ENCODE results near the gene CHAD. TPM values are rescaled to one million over a fixed set of nuclear protein-coding genes. Genes with fewer than 3 reads are reported as not detected.

The CHAD gene, protein sequence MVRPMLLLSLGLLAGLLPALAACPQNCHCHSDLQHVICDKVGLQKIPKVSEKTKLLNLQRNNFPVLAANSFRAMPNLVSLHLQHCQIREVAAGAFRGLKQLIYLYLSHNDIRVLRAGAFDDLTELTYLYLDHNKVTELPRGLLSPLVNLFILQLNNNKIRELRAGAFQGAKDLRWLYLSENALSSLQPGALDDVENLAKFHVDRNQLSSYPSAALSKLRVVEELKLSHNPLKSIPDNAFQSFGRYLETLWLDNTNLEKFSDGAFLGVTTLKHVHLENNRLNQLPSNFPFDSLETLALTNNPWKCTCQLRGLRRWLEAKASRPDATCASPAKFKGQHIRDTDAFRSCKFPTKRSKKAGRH
- total RNA-seq = not detected

DNA sequence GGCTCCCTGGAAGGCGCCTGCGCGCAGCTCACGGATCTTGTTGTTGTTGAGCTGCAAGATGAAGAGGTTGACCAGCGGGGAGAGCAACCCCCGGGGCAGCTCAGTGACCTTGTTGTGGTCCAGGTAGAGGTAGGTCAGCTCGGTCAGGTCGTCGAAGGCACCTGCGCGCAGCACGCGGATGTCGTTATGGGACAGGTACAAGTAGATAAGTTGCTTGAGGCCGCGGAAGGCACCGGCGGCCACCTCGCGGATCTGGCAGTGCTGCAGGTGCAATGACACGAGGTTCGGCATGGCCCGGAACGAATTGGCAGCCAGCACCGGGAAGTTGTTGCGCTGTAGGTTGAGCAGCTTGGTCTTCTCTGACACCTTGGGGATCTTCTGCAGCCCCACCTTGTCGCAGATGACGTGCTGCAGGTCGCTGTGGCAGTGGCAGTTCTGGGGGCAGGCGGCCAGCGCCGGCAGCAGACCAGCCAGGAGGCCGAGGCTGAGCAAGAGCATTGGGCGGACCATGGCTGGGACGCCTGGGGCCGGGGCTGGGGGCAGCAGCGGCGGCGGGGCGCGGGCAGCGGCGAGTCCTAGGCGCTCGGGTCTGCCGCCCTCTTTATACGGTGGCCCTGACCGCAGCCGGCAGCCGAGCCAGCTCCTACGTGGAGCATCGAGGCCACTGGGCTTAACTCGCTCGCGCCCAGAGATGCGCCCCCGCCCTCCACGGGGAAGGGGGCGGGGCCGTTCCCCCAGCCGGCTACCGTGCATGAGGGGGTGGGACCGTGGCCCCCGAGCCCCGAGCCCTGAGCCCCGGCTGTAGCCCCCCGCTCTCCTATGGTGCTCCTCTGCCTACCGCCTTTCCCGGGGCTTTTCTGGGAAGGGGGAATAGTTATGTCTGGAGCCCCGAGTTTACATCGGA, at the start of gene CHAD:
Gene CHAD (minus strand): TSS at position 577 of the 904 bp plus-strand sequence. CDS start 67 bp downstream, at position 510.
- no peak for DNase-seq (ENCODE audit: low spot score)

GRCh38 chr17:50517504-50518383, 49.1 kb upstream of the CHAD start:
- DNase-seq (ENCODE audit: low spot score) = no peak

DNA sequence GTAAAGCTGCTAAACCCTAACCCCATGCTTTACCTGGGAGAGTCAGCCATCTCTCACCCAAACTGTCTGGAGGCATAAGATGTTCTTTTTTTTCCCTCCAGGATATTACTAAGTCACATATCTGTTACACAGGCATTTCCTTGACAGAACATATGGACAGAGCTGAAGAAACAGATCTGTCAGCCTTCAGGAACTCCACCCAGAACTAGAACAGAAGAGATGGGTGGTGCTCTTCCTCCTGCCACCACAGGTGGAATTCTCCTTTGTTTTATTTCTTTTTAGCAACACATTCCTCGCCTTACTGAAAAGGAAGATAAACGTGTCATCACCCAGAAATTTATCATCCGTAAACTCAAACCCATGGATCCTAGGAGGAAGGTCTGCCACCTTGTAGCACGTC, 48.3 kb upstream of the CHAD start:
- no peak for DNase-seq (ENCODE audit: low spot score)

GRCh38 chr17:50514936-50515702, 46.4 kb upstream of the CHAD start:
- DNase-seq (ENCODE audit: low spot score) = no peak

DNA sequence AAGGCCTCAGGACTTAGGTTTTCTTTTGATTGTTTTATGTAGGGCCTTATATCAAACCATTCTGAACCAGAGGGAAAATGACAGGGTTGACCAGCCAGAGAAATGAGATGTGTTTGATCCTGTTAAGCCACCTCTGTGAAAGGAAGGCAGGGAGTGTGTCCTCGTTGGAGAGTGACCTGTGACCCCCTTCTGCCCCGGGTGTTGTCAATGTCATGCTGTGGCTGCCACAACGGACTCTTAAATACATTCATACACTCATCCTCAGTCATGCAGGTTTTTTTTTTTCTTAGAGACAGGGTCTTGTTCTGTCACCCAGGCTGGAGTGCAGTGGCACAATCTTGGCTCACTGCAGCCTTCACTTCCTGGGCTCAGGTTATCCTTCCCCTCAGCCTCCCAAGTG, 45.7 kb upstream of the CHAD start:
- no peak for DNase-seq (ENCODE audit: low spot score)

DNA sequence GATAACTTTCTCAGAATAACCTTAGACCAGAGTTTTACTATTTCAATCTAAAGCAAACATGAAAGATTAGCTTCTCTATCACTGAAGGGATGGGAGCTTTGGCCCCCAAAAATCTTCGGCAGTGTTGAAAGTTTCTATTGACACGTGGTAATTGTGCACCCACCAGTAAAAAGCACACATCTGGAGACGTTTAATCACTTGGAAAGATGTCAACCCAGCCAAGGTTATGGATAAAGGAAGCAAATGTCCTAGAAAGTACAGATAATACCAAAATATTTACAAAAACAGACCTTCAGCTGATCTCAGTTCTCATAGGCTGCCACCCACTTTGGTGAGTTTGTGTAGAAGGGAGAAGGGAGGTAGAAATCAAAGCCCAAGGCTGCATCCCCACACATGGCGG, 44.8 kb upstream of the CHAD start:
- no peak for DNase-seq (ENCODE audit: low spot score)

- no peak for DNase-seq (ENCODE audit: low spot score)
Observed at GRCh38 chr17:50511058-50511457, 42.4 kb upstream of the CHAD start.

DNA sequence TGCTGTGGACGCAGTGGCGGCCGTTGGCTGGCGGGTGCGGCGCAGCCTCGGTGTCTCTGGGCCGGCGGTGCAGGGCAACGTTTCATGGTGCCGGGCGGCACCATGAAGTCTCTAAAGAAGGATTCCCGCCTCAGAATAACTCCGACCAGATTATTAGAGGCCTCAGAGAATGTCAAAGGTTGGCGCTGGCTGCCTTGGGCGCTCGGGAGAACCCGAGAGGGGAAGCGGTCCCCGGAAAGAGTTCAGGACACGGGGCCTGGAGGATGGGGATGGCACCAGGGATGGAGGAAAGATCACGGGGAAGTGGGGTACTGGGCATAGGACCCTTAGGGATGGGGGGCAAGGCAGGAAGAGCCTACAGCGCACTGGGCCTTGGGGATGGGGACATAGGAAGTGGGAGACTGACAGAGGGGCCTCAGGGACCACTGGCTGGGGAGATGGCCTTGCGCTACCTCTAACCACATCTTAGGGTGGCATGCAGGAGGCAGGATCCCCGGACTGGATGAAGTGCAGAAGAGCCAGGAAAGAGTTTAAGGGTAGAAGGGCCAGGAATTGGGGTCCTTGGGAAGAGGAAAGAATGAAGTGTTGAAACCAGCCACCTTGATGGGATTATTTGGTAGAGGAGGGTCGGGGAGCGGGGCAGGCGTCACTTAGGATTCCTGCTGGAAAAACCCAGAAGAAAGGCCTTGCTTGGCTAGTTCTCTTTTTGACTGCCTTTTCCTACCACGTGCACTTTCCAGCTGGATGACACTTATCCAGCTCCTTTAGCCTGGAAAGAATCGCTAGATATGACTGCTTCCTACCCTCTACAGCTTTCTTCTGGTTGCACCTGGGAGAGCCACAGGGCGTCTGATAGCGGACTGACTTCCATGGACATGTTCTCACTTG, 40.1 kb upstream of the CHAD start:
- DNase-seq (ENCODE audit: low spot score) = no peak

DNA sequence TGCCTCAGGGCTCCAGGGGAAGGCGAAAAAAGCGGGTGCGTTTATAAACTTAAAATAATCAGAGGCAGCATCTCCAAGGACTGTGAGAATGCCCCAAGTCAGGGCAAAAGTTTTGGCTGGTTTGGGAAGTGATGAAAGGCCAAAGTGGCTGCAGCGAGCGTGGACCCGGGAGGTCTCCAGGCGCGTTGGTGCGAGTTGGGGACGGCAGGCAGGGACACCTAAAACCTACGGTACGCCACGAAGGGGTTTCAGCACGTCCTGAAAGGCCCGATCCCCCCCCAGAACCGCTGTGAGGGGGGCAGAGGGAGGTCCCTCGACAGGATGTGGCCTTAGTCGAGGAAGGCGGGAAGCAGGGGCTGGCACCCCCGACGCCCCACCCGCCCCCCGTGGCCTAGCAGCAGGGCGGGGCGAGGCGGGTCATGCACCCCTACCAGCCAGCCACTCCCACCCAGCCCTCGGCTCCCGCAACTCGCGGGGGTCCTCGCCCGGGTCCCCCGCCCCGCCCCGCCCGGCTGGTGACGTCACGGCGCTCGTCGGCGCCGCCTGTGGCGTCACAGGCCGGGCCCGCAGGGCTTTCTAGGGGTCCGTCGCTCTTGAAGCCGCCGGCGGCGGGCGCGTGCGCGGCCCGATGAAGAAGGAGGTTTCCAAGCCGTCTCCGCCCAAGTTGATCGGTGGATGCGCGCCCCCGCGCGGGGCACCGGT, 39.3 kb upstream of the CHAD start, which contains the start of gene MYCBPAP:
Gene MYCBPAP (plus strand): TSS at position 569 of the 702 bp plus-strand sequence. CDS start 236 bp downstream, outside the sequence.
- DNase-seq (ENCODE audit: low spot score) = peak; percentile 80

DNA sequence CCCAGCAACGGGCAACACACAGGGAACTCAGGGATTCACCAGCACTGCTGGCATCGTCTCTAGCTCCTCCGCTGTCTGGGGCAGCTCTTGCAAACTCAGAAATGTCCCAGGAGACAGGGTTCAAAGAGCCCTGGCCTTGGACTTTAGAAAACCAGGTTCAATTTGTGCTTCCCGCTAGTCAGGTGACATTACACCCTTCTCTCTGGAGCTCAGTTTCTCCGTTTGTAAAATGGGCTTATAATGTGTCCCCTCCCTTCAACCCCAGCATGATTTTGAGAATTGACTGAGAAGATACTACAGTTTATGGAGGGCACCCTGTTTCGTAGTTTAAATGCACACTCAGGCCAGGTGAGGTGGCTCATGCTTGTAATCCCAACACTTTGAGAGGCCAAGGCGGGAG, 37.6 kb upstream of the CHAD start:
- no peak for DNase-seq (ENCODE audit: low spot score)

DNA sequence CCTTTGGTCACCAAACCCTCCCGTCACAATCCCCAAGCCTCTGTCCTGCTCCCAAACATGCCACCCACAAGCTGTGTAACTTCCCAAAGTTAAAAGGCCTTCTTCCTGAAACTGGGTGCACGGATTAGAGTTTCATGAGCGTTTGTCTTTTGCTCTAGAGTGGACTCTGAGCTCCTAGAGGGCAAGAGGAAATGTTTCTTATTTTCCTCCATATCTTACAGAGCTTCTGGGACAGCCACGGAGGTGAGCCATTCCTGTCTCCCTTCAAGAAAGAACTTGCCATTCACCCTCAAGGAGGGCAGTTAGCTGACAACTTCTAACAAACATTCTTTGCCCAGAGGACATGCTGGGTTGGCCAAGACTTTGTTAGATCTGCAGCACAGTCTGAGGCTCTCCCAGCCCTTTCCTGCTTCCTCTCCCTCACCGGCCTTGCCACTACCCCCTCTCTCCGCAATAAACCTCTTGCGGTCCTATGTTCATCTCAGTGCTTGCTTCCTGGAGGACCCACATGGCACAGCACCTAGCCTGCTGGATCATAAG, 37.0 kb upstream of the CHAD start:
- DNase-seq (ENCODE audit: low spot score) = no peak

DNA sequence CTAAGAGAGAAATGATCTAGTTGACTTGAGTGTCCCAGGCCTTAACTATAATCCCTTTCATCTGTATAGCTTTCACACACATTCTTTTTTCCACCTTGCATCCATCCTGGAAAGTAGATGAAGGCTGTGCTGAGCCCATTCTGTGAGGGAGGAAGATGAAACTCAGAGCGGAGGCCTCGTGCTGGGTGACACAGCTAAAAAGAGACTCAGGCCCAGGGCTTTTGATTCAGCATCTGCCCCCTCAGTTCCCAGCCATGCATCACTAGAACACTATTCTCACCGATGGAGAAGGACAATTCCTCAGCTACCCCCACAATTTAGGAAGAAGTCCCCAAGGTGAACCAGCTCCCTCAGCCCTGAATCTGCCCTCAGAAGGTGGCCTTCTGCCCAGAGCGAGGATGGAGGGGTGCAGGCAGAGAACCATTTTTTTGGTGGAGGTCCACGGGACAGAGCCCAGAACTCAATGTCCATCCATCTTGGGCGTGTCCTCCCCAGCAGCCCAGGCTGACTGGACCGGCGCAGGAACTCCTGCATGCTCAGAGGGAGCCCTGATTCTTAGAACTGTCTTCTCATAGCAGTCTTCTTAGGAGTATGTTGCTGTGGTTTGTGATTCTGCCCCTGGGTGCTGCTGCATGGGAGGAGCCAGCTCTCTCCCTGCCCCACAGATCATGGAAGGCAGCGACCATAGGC, 33.8 kb upstream of the CHAD start:
- DNase-seq (ENCODE audit: low spot score) = no peak

DNA sequence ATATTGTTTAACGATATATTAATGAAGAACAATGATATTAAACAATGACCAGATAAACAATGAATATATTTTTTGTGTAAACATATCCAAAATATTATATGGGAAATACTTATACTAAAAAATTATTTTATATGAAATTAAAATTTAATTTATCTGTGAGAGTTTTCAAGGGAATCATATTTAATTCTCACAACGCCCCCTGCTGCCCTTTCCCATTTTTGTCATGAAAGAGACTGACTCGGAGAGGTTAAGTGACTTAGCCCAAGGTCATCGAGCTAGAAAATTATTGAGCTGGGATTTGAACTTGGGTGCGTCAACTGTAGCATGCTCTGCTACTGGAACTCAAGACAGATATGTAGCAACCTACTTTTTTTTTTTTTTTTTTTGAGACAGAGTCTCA, 32.4 kb upstream of the CHAD start:
- DNase-seq (ENCODE audit: low spot score) = no peak

GRCh38 chr17:50499721-50500120, 31.0 kb upstream of the CHAD start:
- DNase-seq (ENCODE audit: low spot score) = no peak

DNA sequence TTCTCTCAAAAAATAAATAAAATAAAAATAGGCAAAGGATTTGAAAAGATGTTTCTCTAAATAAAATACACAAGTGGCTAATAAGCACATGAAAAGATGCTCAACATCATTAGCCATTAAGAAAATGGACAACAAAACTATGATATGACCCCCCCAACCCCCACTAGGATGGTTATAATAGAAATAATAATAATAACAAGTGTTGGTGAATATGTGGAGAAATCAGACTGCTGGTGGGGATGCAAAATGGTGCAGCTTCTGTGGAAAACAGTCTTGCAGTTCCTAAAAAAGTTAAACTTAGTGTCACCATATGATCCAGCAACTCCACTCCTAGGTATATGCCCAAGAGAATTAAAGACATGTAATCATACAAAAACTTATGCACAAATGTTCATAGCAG, 30.6 kb upstream of the CHAD start:
- no peak for DNase-seq (ENCODE audit: low spot score)

DNA sequence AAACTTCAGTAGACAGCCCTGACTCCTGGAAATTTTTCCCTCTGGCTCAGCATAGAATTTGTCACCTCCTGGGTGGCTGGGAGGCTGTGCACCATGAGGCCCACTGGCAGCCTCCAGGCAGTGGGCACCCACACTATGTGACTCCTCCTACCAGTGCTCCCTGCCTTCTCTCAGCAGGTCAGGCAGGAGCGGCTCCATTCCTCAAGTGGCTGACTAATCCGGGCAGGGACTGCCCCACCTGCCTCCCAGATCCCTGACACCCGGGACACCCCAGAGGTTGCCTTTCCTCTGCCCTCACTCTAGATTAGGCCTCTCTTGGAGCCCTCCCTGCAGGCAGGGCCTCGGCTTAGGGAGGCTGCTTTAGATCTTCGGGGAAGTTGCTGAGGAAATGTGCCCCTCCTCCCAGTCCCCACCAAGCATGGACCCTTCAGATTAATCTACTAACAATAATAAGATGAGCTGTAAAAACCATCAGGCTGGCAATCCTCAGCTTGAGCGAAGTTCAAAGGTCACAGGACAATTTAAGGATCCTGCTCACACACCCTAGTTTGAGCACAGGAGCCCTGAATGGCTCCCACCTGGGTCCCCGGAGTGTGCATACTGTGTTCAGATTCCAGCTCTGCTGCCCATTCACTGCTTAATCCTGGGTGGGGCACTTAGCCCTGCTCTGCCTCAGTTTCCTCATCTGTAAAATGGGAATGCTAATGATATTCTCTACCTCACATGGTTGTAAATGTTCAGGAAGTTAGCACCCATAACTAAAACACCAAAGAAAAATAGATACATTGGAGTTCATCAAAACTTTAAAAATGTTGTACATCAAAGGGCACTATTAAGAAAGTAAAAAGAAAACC, 29.6 kb upstream of the CHAD start:
- no peak for DNase-seq (ENCODE audit: low spot score)

DNA sequence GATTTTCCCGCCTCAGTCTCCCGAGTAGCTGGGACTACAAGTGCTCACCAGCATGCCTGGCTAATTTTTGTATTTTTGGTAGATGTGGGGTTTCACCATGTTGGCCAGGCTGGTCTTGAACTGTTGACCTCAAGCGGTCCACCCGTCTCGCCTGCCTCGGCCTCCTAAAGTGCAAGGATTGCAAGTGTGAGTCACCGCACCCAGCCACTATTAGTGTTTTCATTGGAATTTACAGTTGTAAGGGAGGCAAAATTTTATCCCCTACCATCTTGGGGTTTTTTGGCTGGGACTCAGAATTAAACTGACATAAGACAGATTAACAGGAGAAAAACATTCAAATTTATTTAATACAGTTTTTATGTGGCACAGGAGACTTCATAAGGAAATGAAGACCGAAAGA, 27.2 kb upstream of the CHAD start:
- no peak for DNase-seq (ENCODE audit: low spot score)
